Measurements from ENCODE around the gene GABRP.
"Not testable (repeated sequence)": the region's sequence is repeated elsewhere in the genome, so short reads cannot be mapped to it uniquely, and the experiment has no call there.

GABRP gene

GRCh38 chr5:170755679-170756456 lies 27.7 kb upstream of the GABRP start:
- no peak for DNase-seq (ENCODE audit: low read depth in 2 of 2)

GRCh38 chr5:170756691-170757090 lies 26.8 kb upstream of the GABRP start:
- DNase-seq (ENCODE audit: low read depth in 2 of 2) = no peak

- DNase-seq (ENCODE audit: low read depth in 2 of 2) = no peak
Observed at GRCh38 chr5:170757182-170757601, 26.3 kb upstream of the GABRP start.

DNA sequence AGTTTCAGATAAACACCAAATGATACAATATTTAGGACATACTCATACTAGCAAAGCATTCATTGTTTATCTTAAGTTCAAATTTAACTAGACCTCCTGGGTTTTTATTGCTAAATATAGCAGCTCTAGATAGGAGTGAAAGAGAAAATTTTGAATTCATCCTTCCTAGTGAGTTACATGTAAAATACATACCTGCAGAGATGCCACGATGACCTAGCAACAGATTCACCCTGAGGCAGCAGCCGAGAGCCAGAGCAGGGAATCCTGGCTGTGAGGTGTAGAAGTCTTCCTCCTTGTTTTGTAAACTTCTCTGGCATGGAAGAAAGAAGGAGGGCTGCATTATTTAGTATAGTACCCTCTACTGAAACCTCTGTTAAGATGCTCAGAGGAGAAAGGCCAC lies 25.9 kb upstream of the GABRP start:
- DNase-seq (ENCODE audit: low read depth in 2 of 2) = no peak

- no peak for DNase-seq (ENCODE audit: low read depth in 2 of 2)
Observed at GRCh38 chr5:170758481-170758880, 25.0 kb upstream of the GABRP start.

GRCh38 chr5:170760113-170760512 lies 23.4 kb upstream of the GABRP start:
- no peak for DNase-seq (ENCODE audit: low read depth in 2 of 2)

- no peak for DNase-seq (ENCODE audit: low read depth in 2 of 2)
Observed at GRCh38 chr5:170761048-170761707, 22.3 kb upstream of the GABRP start.

GRCh38 chr5:170761708-170762066 lies 21.8 kb upstream of the GABRP start:
- no peak for DNase-seq (ENCODE audit: low read depth in 2 of 2)

DNA sequence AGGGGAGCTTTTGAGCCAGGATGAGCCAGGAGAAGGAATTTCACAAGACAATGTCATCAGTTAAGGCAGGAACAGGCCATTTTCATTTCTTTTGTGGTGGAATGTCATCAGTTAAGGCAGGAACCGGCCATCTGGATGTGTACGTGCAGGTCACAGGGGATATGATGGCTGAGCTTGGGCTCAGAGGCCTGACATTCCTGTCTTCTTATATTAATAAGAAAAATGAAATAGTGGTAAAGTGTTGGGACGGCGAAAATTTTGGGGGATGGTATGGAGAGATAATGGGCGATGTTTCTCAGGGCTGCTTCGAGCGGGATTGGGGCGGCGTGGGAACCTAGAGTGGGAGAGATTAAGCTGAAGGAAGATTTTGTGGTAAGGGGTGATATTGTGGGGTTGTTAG lies 21.2 kb upstream of the GABRP start:
- DNase-seq (ENCODE audit: low read depth in 2 of 2) = not testable (repeated sequence)

DNA sequence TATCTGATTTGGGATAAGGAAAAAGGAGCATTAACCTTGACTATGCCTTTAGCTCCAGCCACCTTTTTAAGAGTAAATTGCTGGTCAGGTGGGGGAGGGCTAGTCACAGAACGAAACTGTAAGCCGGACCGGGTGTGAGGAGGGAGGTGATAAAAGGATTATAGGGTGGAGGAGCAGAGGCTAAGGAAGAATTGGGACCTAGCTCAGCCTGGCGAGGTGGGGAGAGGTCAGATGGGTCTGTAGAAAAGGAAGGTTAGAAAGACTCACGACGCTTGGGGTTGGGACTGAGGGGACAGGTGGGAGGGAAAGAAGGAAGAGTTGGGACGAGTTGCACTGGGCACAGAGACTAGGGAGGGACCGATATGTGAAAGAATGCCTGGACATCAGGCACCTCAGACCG lies 17.7 kb upstream of the GABRP start:
- DNase-seq (ENCODE audit: low read depth in 2 of 2) = not testable (repeated sequence)

- DNase-seq (ENCODE audit: low read depth in 2 of 2) = no peak
Observed at GRCh38 chr5:170769246-170769645, 14.3 kb upstream of the GABRP start.

GRCh38 chr5:170769898-170770416 lies 13.6 kb upstream of the GABRP start:
- no peak for DNase-seq (ENCODE audit: low read depth in 2 of 2)

GRCh38 chr5:170771496-170771895 lies 12.0 kb upstream of the GABRP start:
- no peak for DNase-seq (ENCODE audit: low read depth in 2 of 2)

DNA sequence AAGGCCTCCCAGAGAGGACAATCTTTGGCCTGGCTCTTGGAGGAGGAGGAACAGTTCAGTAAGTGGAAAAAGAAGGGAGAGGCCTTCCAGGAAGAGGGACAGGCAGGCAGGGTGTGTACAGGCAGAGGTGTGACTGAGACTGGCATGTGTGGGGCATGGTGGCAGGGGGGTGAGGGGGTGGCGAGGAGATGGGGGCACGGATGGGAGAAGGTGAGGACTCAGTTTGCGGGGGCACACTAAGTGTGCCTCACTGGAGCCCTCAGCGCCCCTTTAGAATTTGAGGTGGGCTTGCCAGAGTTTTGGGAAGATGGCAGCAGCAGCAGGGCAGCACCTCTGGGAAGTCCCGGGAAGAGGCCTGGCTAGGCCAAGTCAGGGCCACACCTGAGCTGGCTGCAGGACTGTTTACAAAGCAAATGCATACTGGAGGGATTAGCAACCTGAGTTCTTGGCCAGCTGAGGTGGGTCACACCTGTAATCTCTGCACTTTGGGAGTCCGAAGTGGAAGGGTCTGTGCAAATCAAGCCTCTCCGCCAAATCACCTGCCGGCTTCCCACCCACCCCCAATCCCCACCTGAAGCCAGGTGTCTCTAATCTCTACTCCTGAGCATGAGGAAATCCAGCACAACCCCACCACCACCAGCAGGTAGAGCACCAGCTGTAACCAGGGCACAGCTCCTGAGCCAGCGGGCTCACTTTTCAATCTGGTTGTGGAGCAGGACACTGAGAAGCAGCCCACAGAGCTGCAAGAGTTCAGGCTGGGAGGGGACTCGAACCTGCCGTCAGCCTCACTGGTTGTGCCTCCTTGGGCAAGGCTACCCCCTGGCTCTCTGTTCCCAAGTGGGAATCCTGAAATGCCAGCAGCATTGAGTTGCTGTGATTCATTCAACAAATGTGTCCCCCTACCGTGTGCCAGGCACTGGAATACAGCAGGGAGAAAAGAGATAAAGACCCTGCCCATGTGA lies 10.2 kb upstream of the GABRP start:
- no peak for DNase-seq (ENCODE audit: low read depth in 2 of 2)

DNA sequence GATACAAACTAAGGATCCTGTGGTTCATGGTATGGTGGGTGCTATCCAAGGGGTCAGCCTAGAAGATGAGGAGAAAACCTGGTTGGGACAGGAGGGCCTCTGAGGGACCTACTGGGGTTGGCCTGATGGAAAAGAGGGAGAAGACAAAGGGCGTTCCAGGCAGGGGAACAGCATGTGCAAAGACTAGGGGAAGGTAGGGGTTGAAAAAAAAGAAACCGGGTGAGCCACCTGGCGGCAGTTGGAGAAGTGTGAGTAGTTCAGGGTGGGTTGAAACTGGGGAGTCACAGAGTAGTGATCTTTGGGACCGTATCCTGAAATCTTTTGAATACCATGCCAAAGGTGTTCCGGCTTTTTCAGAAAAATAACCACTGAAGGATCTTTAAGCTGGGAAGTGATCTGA lies 8.7 kb upstream of the GABRP start:
- DNase-seq (ENCODE audit: low read depth in 2 of 2) = no peak

DNA sequence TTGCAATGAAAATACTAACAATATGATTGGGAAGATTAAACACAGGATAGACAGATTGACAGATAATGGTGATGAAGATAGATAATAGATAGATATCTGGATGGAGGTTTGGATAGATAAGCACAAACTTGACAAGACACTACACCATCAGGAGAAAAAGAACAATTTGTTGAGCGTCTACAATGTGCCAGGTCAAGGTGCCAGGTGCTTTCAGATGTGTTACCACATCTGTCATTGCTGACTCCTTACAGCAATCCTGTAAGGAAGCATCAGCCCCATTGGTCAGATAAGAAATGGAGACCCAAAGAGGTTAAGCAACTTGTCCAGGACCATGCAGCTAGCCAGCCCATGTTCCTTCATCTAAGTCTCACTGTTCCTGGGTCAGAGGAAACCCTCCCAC lies 1.6 kb upstream of the GABRP start:
- DNase-seq (ENCODE audit: low read depth in 2 of 2) = no peak

GRCh38 chr5:170782438-170782837 lies 1.1 kb upstream of the GABRP start:
- no peak for DNase-seq (ENCODE audit: low read depth in 2 of 2)

- DNase-seq (ENCODE audit: low read depth in 2 of 2) = no peak
Observed at GRCh38 chr5:170785416-170785815, 1.9 kb downstream of the GABRP start.

DNA sequence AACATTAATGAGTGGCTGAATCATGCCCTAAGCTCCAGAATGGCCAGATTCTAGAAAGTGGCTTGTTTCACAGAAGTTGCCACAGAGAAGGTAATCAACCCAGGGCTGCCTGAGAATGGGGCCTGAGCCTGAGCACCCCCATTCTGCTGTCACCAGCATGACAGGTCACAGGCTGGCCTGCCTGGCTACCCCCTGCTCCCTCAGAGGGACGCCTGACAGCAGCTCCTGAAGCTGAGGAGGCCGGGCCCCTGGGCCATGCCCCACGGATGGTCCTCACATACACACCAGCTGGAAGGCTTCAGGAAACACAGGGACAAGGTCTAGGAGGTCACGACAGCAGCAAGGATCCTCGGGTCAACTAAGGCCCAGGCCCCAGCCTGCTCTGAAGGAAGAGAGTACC lies 3.7 kb downstream of the GABRP start:
- no peak for DNase-seq (ENCODE audit: low read depth in 2 of 2)

- DNase-seq (ENCODE audit: low read depth in 2 of 2) = no peak
Observed at GRCh38 chr5:170788626-170789304, 5.2 kb downstream of the GABRP start.

DNA sequence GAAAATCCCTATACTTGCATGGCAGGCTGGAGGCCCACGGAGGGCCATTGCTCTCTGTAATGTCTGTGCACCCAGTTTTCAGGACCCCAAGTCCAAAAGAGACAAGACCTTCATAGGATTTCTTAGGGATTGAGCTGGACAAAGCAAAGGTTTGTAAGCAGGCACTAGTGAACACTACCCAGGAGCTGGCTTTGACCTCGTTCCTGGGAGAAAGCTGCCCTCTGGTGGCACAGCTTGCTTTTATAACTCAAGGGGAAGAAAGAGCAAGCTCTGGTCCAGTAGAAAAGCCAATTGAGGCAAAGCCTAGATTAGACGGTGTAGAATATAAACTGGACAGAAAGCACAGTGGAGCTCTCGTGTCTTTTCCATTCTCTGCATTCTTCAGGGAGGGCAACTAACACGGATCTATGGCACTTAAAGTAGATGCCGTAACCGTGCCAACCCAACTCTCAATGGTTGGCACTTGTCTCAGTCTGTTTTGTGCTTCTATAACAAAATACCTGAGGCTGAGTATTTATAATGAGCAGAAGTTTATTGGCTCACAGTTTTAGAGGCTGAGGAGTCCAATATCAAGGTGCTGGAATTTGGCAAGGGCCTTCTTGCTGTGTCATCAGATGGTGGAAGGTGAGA lies 7.9 kb downstream of the GABRP start:
- DNase-seq (ENCODE audit: low read depth in 2 of 2) = no peak
